Gastrocnemius medialis (tissue), 4 donors: ENCODE results near the gene DNAH3. TPM values are rescaled to one million over a fixed set of nuclear protein-coding genes. Genes with fewer than 3 reads are reported as not detected.

Source experiments
- ATAC-seq, 2 donors: fragments of 150-250 bp; one replicate each; pipeline ENCODE4 v1.9.1; 2016
- DNase-seq, 2 donors: peaks; one replicate each; pipeline ENCODE4 v3.0.0-alpha.2; 2019
- H3K27ac ChIP-seq, 4 donors: fragments of 200-600 bp; sonication (generic); 1 replicate in 1 of 4; 2 replicates in 3 of 4; pipeline ENCODE4 v1.5.1; 2016 to 2018; ENCODE audit warnings: mild to moderate bottlenecking in 2 of 4, moderate library complexity in 1 of 4
- H3K27me3 ChIP-seq, 3 donors: fragments of 200-600 bp; sonication (generic) in 2 of 3; 1 replicate in 1 of 3; 2 replicates in 2 of 3; pipeline versions ENCODE4 v1.5.1 to v1.6.0; 2016 to 2019; ENCODE audit warnings: mild to moderate bottlenecking in 1 of 3, moderate library complexity in 1 of 3
- H3K36me3 ChIP-seq, 2 donors: fragments of 200-600 bp; sonication (generic) in 1 of 2; one replicate each; pipeline ENCODE4 v1.5.1; 2017 to 2018
- H3K4me1 ChIP-seq, 2 donors: fragments of 200-600 bp; sonication (generic) in 1 of 2; one replicate each; pipeline ENCODE4 v1.5.1; 2016 to 2017; ENCODE audit warnings: mild to moderate bottlenecking in 2 of 2
- H3K4me3 ChIP-seq, 4 donors: fragments of 200-600 bp; sonication (generic) in 3 of 4; 1 replicate in 1 of 4; 2 replicates in 3 of 4; pipeline ENCODE4 v1.5.1; 2016 to 2019; ENCODE audit warnings: mild to moderate bottlenecking in 2 of 4
- H3K9me3 ChIP-seq, 3 donors: fragments of 200-600 bp; sonication (generic) in 2 of 3; 1 replicate in 1 of 3; 2 replicates in 2 of 3; pipeline ENCODE4 v1.5.1; 2016 to 2019
- CTCF ChIP-seq, 5 experiments: fragments of 450-650 bp in 3 of 5; fragments of 200-600 bp in 2 of 5; sonication (generic) in 2 of 5; IDR thresholded peaks in 4 of 5; conservative IDR thresholded peaks in 1 of 5; 1 replicate in 4 of 5; 2 replicates in 1 of 5; pipeline ENCODE4 v1.5.1; 2016 to 2019; ENCODE audit warnings: antibody characterized with exemption in 5 of 5, mild to moderate bottlenecking in 3 of 5, moderate library complexity in 3 of 5
- POLR2A ChIP-seq, 2 donors: fragments of 450-650 bp; IDR thresholded peaks; one replicate each; pipeline ENCODE4 v1.6.1; 2017; ENCODE audit warnings: antibody characterized with exemption in 2 of 2, mild to moderate bottlenecking in 2 of 2, moderate library complexity in 2 of 2
- in situ Hi-C, 4 donors: fragments of 200-750 bp; cut with MboI; loops; one replicate each; pipeline versions ENCODE4 v1.15.0 to v1.8.0; 2017; ENCODE audit warnings: low sequenced_read_pairs in 4 of 4
- intact Hi-C: fragments of 100-400 bp; cut with DNase I; formaldehyde crosslinking; loops from one replicate; pipeline ENCODE4 v1.15.1; 2023; ENCODE audit warnings: low total_unique reads
- total RNA-seq, 4 donors: library from RNA; depleted of rRNA; stranded (reverse); fragments of >200 nt; gene quantifications; one replicate each; pipeline versions ENCODE4 v1.1.0 to v1.2.3, GENCODE V29; 2016

The DNAH3 gene
- total RNA-seq, 4 donors from 2014 or later: 0.02 to 0.47 (median 0.21) TPM

DNA sequence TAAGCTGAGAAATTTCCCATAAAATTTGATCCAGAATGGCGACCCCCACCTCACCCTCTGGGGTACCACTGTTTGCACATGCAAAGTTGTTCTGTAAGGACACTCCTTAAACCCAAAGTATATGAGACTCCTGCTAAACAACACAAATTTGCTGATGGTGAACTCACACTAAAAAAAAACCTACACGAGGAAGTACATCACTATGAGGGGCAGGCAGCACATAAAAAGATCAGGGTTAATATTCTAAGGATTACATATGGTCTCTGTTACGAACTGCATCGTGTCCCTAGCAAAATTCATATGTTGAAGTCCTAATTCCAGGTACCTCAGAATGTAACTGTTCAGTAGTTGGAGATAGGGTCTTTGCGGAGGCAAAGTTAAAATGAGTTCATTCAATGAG is 189.7 kb downstream of the DNAH3 start:
- TF ChIP-seq POLR2A (IDR thresholded peaks at IDR 0.05) (no peak), CTCF (IDR thresholded peaks at IDR 0.05 in 4 of 5, conservative IDR thresholded peaks at IDR 0.05 in 1 of 5) (no peak)
- no peak overlapping the region for H3K27ac ChIP-seq
- intact Hi-C loops: no loop called here
- H3K36me3 ChIP-seq: no peaks in the 10 kb centered on the region
- DNase-seq: no peak
- ATAC-seq: no peak
- H3K9me3 ChIP-seq: no peaks in the 10 kb centered on the region
- H3K27me3 ChIP-seq: no peaks in the 10 kb centered on the region
- in situ Hi-C loops: no loop called here
- no peaks in the 10 kb centered on the region for H3K4me1 ChIP-seq
- no peak overlapping the region for H3K4me3 ChIP-seq

GRCh38 chr16:20957153-20957552 is 193.5 kb downstream of the DNAH3 start:
- no peak overlapping the region for H3K27ac ChIP-seq
- ATAC-seq (no peak), DNase-seq (no peak)
- no peaks in the 10 kb centered on the region for H3K9me3 ChIP-seq
- no peaks in the 10 kb centered on the region for H3K36me3 ChIP-seq
- TF ChIP-seq CTCF (IDR thresholded peaks at IDR 0.05 in 4 of 5, conservative IDR thresholded peaks at IDR 0.05 in 1 of 5): no peak
- no peaks in the 10 kb centered on the region for H3K27me3 ChIP-seq
- no peaks in the 10 kb centered on the region for H3K4me1 ChIP-seq
- H3K4me3 ChIP-seq: no peak overlapping the region
- intact Hi-C loops: no loop called here
- in situ Hi-C loops: no loop called here

GRCh38 chr16:20956319-20956718 is 194.3 kb downstream of the DNAH3 start:
- H3K9me3 ChIP-seq: no peaks in the 10 kb centered on the region
- no peak overlapping the region for H3K4me3 ChIP-seq
- intact Hi-C loops (no loop called here), in situ Hi-C loops (no loop called here)
- DNase-seq: no peak
- no peak overlapping the region for H3K27ac ChIP-seq
- no peaks in the 10 kb centered on the region for H3K36me3 ChIP-seq
- H3K4me1 ChIP-seq: no peaks in the 10 kb centered on the region
- ATAC-seq: no peak
- TF ChIP-seq CTCF (IDR thresholded peaks at IDR 0.05 in 4 of 5, conservative IDR thresholded peaks at IDR 0.05 in 1 of 5) (no peak), POLR2A (IDR thresholded peaks at IDR 0.05) (no peak)
- H3K27me3 ChIP-seq: no peaks in the 10 kb centered on the region

- ATAC-seq (no peak), DNase-seq (no peak)
- Histone ChIP-seq H3K9me3 (no peaks in the 10 kb centered on the region), H3K4me1 (no peaks in the 10 kb centered on the region), H3K27ac (no peak overlapping the region), H3K4me3 (no peak overlapping the region), H3K27me3 (no peaks in the 10 kb centered on the region), H3K36me3 (no peaks in the 10 kb centered on the region)
- TF ChIP-seq CTCF (IDR thresholded peaks at IDR 0.05 in 4 of 5, conservative IDR thresholded peaks at IDR 0.05 in 1 of 5) (no peak), POLR2A (IDR thresholded peaks at IDR 0.05) (no peak)
- in situ Hi-C loops: no loop called here
- intact Hi-C loops: no loop called here
Observed at GRCh38 chr16:20954574-20954973, 196.1 kb downstream of the DNAH3 start.

DNA sequence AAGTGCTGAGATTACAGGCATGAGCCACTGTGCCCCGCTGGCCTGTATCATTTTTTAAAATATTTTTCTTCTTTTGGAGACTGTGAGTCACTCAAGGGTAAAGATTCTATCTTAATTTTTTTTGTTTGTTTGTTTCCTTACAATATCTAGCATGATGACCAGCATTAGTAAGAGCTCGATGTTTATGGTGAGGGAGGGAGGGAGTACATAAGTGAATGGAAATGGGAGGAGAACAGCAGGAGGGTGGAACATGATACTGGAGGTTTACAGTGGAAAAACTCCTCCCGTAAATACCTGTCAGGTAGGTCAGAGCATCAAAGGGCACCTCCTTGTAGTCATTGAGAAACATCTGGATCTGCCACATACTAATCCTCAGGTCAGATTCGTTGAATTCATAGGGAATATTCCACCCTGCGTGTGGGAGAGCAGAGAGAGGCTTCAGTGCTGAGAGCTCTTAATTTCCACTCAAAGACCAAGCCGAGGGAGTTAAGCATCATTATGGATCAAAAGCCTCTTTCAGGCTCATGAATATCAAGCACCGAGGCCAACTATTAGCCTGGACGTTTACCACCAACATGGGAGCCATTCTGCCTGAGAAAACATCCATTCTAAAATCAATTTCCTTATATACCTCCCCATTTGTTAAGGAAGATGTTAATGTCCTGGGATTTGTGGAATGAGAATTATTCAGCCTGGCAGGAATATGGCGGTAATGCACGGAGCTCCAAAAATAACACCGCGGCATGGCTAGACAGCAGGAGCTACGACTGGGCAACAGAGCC is 198.3 kb downstream of the DNAH3 start:
- ATAC-seq: no peak

More for the DNA sequence above, 198.3 kb downstream of the DNAH3 start:
- in situ Hi-C loops: no loop called here
- H3K4me3 ChIP-seq: no peak overlapping the region
- H3K27ac ChIP-seq: no peak overlapping the region
- H3K9me3 ChIP-seq: no peaks in the 10 kb centered on the region
- no peaks in the 10 kb centered on the region for H3K36me3 ChIP-seq
- H3K4me1 ChIP-seq: no peaks in the 10 kb centered on the region
- no peaks in the 10 kb centered on the region for H3K27me3 ChIP-seq
- DNase-seq: no peak
- intact Hi-C loops: no loop called here
- TF ChIP-seq CTCF (IDR thresholded peaks at IDR 0.05 in 4 of 5, conservative IDR thresholded peaks at IDR 0.05 in 1 of 5) (no peak), POLR2A (IDR thresholded peaks at IDR 0.05) (no peak)
